ENCODE measurements around the gene CAPN8. TPM values are rescaled to one million over a fixed set of nuclear protein-coding genes. Genes with fewer than 3 reads are reported as not detected.

CAPN8 gene
- total RNA-seq, 1 donor from 2014 or later, result not detected

GRCh38 chr1:223515421-223515820 is 150.1 kb downstream of the CAPN8 start:
- peaks cover 3% of the 10 kb centered on the region for H3K27me3 ChIP-seq (ENCODE audit: control insufficient read depth, insufficient read depth, low read length)
- no peak for TF ChIP-seq CTCF (IDR thresholded peaks at IDR 0.05; ENCODE audit: insufficient read depth, low read length, poor library complexity, severe bottlenecking)
- DNase-seq (ENCODE audit: low read depth), result no peak
- H3K36me3 ChIP-seq (ENCODE audit: control insufficient read depth, insufficient read depth, low read length), result no peaks in the 10 kb centered on the region
- H3K4me3 ChIP-seq (ENCODE audit: low read depth, low read length), result no peak overlapping the region

- Histone ChIP-seq H3K27me3 (ENCODE audit: control insufficient read depth, insufficient read depth, low read length) (peaks cover 3% of the 10 kb centered on the region), H3K36me3 (ENCODE audit: control insufficient read depth, insufficient read depth, low read length) (no peaks in the 10 kb centered on the region), H3K4me3 (ENCODE audit: low read depth, low read length) (no peak overlapping the region)
- no peak for DNase-seq (ENCODE audit: low read depth)
- TF ChIP-seq CTCF (IDR thresholded peaks at IDR 0.05; ENCODE audit: insufficient read depth, low read length, poor library complexity, severe bottlenecking), result no peak
Measured at GRCh38 chr1:223514644-223515043, 150.9 kb downstream of the CAPN8 start.

- Histone ChIP-seq H3K27me3 (ENCODE audit: control insufficient read depth, insufficient read depth, low read length) (peaks cover 3% of the 10 kb centered on the region), H3K36me3 (ENCODE audit: control insufficient read depth, insufficient read depth, low read length) (no peaks in the 10 kb centered on the region), H3K4me3 (ENCODE audit: low read depth, low read length) (no peak overlapping the region)
- TF ChIP-seq CTCF (IDR thresholded peaks at IDR 0.05; ENCODE audit: insufficient read depth, low read length, poor library complexity, severe bottlenecking), result no peak
- DNase-seq (ENCODE audit: low read depth), result no peak
Measured at GRCh38 chr1:223513309-223513708, 152.2 kb downstream of the CAPN8 start.

GRCh38 chr1:223512057-223512456 is 153.4 kb downstream of the CAPN8 start:
- no peak for DNase-seq (ENCODE audit: low read depth)
- TF ChIP-seq CTCF (IDR thresholded peaks at IDR 0.05; ENCODE audit: insufficient read depth, low read length, poor library complexity, severe bottlenecking), result no peak
- no peaks in the 10 kb centered on the region for H3K36me3 ChIP-seq (ENCODE audit: control insufficient read depth, insufficient read depth, low read length)
- H3K27me3 ChIP-seq (ENCODE audit: control insufficient read depth, insufficient read depth, low read length), result peaks cover 3% of the 10 kb centered on the region
- H3K4me3 ChIP-seq (ENCODE audit: low read depth, low read length), result no peak overlapping the region

- no peaks in the 10 kb centered on the region for H3K27me3 ChIP-seq (ENCODE audit: control insufficient read depth, insufficient read depth, low read length)
- H3K4me3 ChIP-seq (ENCODE audit: low read depth, low read length), result no peak overlapping the region
- H3K36me3 ChIP-seq (ENCODE audit: control insufficient read depth, insufficient read depth, low read length), result no peaks in the 10 kb centered on the region
- no peak for TF ChIP-seq CTCF (IDR thresholded peaks at IDR 0.05; ENCODE audit: insufficient read depth, low read length, poor library complexity, severe bottlenecking)
- no peak for DNase-seq (ENCODE audit: low read depth)
Measured at GRCh38 chr1:223508796-223509195, 156.7 kb downstream of the CAPN8 start.

- Histone ChIP-seq H3K27me3 (ENCODE audit: control insufficient read depth, insufficient read depth, low read length) (no peaks in the 10 kb centered on the region), H3K4me3 (ENCODE audit: low read depth, low read length) (no peak overlapping the region), H3K36me3 (ENCODE audit: control insufficient read depth, insufficient read depth, low read length) (no peaks in the 10 kb centered on the region)
- TF ChIP-seq CTCF (IDR thresholded peaks at IDR 0.05; ENCODE audit: insufficient read depth, low read length, poor library complexity, severe bottlenecking), result no peak
- peak; percentile 81 for DNase-seq (ENCODE audit: low read depth)
Measured at GRCh38 chr1:223504741-223505140, 160.8 kb downstream of the CAPN8 start.

All from kidney epithelial cell (primary cell).